Measurements from ENCODE around the gene MYH14.

DNA sequence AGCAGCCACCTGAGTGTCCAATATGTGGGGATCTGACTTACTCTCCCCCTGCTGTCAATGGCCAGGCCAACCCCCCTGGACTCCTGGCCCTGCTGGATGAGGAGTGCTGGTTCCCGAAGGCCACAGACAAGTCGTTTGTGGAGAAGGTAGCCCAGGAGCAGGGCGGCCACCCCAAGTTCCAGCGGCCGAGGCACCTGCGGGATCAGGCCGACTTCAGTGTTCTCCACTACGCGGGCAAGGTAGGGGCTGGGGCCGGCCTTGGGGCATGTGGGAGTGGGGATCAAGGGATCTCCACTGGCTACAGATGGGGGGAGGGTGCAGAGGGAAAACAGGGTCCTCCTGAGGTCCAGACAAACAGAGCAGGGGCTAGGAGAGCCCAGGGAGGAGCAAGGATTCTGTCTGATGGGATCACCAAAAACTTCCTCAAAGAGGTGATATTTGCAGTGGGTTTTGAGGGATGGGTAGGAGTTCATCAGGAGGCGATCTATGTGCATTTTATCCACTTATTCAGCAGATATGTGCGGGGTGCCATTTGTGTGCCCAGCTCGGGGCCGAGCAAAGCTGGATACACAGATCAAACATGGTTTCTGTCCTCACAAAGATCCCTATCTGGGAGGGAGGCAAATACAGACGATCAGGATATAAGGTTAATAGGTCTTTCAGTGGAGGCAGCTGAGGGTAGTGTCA, 47.2 kb downstream of the MYH14 start:
- TF ChIP-seq, protein P1, sequence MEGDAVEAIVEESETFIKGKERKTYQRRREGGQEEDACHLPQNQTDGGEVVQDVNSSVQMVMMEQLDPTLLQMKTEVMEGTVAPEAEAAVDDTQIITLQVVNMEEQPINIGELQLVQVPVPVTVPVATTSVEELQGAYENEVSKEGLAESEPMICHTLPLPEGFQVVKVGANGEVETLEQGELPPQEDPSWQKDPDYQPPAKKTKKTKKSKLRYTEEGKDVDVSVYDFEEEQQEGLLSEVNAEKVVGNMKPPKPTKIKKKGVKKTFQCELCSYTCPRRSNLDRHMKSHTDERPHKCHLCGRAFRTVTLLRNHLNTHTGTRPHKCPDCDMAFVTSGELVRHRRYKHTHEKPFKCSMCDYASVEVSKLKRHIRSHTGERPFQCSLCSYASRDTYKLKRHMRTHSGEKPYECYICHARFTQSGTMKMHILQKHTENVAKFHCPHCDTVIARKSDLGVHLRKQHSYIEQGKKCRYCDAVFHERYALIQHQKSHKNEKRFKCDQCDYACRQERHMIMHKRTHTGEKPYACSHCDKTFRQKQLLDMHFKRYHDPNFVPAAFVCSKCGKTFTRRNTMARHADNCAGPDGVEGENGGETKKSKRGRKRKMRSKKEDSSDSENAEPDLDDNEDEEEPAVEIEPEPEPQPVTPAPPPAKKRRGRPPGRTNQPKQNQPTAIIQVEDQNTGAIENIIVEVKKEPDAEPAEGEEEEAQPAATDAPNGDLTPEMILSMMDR (CRISPR knock-in tag; IDR thresholded peaks at IDR 0.05) = no peak
- TF ChIP-seq ZMYM4 (CRISPR knock-in tag; IDR thresholded peaks at IDR 0.05) (no peak), TARDBP (CRISPR knock-in tag; IDR thresholded peaks at IDR 0.05) (no peak), HDAC2 (CRISPR knock-in tag; IDR thresholded peaks at IDR 0.05) (no peak)
